H1 (cell line): ENCODE results near the gene CHD8.

Experiments
- RAD21 ChIP-seq, 2 experiments: IDR thresholded peaks in 1 of 2; conservative IDR thresholded peaks in 1 of 2; 2 replicates each; pipeline ENCODE4 v1.6.1; 2011; ENCODE audit warnings: low read depth in 2 of 2, low read length in 2 of 2, improper control_type of control experiment in 1 of 2, inconsistent platforms in 1 of 2, mild to moderate bottlenecking in 1 of 2, moderate library complexity in 1 of 2
- TF ChIP-seq, protein P1 (sequence below), 3 experiments: IDR thresholded peaks; 1 replicate in 2 of 3; 2 replicates in 1 of 3; pipeline versions ENCODE4 v1.5.1 to v1.6.1; 2011; ENCODE audit warnings: low read length in 3 of 3, mild to moderate bottlenecking in 3 of 3, inconsistent platforms in 2 of 3, low read depth in 1 of 3, moderate library complexity in 1 of 3; ENCODE audit not compliant: insufficient read depth in 1 of 3; ENCODE audit errors: control extremely low read depth in 1 of 3

DNA sequence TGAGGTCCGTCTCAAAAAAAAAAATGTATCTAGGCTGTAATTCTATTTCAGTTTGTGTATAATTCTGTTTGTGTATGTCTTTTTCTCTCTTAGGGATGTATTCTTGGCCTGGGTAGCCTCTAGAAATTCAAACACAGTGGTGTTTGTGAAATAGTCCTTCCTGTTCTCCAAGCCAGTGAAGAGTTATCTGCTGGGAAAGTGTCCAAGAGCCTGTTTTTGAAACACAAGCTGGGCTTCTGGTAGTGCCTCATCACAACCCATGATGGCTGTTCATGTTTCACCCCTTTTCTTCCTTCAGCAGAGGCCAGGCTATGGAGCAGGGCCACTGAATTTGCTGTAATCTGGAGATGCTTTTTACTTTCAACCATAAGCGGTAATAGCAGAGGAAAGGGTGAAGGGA is 40.5 kb upstream of the CHD8 start:
- TF ChIP-seq, protein P1, sequence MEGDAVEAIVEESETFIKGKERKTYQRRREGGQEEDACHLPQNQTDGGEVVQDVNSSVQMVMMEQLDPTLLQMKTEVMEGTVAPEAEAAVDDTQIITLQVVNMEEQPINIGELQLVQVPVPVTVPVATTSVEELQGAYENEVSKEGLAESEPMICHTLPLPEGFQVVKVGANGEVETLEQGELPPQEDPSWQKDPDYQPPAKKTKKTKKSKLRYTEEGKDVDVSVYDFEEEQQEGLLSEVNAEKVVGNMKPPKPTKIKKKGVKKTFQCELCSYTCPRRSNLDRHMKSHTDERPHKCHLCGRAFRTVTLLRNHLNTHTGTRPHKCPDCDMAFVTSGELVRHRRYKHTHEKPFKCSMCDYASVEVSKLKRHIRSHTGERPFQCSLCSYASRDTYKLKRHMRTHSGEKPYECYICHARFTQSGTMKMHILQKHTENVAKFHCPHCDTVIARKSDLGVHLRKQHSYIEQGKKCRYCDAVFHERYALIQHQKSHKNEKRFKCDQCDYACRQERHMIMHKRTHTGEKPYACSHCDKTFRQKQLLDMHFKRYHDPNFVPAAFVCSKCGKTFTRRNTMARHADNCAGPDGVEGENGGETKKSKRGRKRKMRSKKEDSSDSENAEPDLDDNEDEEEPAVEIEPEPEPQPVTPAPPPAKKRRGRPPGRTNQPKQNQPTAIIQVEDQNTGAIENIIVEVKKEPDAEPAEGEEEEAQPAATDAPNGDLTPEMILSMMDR (IDR thresholded peaks at IDR 0.05; ENCODE audit: control extremely low read depth in 1 of 3, insufficient read depth in 1 of 3, low read depth in 1 of 3, low read length in 3 of 3), result no peak
- no peak for TF ChIP-seq RAD21 (IDR thresholded peaks at IDR 0.05 in 1 of 2, conservative IDR thresholded peaks at IDR 0.05 in 1 of 2; ENCODE audit: low read depth in 2 of 2, low read length in 2 of 2)
